ENCODE measurements around the gene RBAK. TPM values are rescaled to one million over a fixed set of nuclear protein-coding genes. Genes with fewer than 3 reads are reported as not detected.

The RBAK gene
- total RNA-seq, 2 donors from 2014 or later: 18.5 to 18.8 TPM

DNA sequence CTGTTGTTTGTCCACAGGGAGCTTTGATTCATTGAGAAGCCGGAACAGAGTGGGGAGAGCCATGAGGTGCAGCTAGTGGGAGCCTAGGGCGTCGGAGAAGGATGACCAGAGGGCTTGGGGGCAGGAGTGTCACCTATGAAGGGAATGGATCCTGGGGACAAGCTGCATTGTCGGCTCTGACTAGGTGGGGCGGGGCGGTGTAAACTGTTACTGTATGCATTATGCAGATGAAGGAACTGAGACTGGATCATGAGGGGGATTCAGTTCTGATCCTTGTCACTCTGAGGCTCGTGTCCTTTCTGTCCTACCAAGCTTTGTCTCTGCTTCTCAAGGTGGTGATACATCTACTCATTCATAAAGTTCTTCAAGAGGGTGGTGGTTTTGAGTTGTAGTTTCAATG lies 46.8 kb upstream of the RBAK start:
- no peaks in the 10 kb centered on the region for H3K4me1 Mint-ChIP-seq
- Histone ChIP-seq H3K27ac (ENCODE audit: low read depth, low read length) (no peak overlapping the region), H3K36me3 (ENCODE audit: control insufficient read depth, insufficient read depth, low read length) (peaks cover 60% of the 10 kb centered on the region), H3K27me3 (ENCODE audit: control insufficient read depth, insufficient read depth, low read length, poor library complexity, severe bottlenecking) (no peaks in the 10 kb centered on the region), H3K9me3 (ENCODE audit: control insufficient read depth, low read length) (no peaks in the 10 kb centered on the region), H3K4me3 (ENCODE audit: low read length) (no peak overlapping the region), H3K4me1 (ENCODE audit: control insufficient read depth, insufficient read depth, low read length) (no peaks in the 10 kb centered on the region), H3K9ac (ENCODE audit: extremely low read depth, low read length, poor library complexity, severe bottlenecking) (no peak overlapping the region)
- WGBS, 2 experiments (ENCODE audit: insufficient coverage in 1 of 2, insufficient read length in 1 of 2): 93 to 100% methylated on average over 4 to 7 of the region's 7 CpGs
- H3K36me3 Mint-ChIP-seq (ENCODE audit: low read depth): peaks cover 64% of the 10 kb centered on the region
- H3K9me3 Mint-ChIP-seq: no peaks in the 10 kb centered on the region
- DNase-seq: no peak
- no peak overlapping the region for H3K4me3 Mint-ChIP-seq
- H3K27ac Mint-ChIP-seq: no peak overlapping the region
- no peaks in the 10 kb centered on the region for H3K27me3 Mint-ChIP-seq (ENCODE audit: insufficient read depth)
- TF ChIP-seq, protein P1, sequence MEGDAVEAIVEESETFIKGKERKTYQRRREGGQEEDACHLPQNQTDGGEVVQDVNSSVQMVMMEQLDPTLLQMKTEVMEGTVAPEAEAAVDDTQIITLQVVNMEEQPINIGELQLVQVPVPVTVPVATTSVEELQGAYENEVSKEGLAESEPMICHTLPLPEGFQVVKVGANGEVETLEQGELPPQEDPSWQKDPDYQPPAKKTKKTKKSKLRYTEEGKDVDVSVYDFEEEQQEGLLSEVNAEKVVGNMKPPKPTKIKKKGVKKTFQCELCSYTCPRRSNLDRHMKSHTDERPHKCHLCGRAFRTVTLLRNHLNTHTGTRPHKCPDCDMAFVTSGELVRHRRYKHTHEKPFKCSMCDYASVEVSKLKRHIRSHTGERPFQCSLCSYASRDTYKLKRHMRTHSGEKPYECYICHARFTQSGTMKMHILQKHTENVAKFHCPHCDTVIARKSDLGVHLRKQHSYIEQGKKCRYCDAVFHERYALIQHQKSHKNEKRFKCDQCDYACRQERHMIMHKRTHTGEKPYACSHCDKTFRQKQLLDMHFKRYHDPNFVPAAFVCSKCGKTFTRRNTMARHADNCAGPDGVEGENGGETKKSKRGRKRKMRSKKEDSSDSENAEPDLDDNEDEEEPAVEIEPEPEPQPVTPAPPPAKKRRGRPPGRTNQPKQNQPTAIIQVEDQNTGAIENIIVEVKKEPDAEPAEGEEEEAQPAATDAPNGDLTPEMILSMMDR (conservative IDR thresholded peaks at IDR 0.05): no peak

DNA sequence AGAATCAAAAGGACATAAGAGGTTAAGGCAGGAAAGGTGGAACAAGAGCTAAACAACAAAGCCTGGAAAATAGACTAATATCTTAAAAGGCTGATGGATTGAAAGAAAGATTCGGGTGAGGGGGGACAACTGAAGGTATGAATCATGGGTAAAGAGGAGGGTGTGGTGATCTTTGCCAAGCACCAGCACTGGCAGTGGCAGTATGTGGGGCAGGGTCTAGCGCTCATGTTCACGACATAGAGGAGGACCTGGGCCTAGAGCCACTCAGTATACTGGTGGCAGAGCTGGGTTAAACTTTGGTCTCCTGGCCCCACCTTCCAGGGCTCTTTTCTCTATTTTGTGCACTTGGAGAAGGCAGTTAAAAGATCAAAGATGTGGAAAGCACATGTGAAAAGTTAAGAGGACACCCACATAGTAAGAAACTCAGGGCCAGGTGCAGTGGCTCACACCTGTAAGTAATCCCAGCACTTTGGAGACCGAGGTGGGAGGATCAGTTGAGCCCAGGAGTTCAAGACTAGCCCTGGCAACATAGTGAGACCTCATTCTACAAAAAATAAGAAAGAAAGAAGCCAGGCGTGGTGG lies 46.2 kb upstream of the RBAK start:
- Histone ChIP-seq H3K4me1 (ENCODE audit: control insufficient read depth, insufficient read depth, low read length) (no peaks in the 10 kb centered on the region), H3K9me3 (ENCODE audit: control insufficient read depth, low read length) (no peaks in the 10 kb centered on the region), H3K27ac (ENCODE audit: low read depth, low read length) (no peak overlapping the region), H3K4me3 (ENCODE audit: low read length) (no peak overlapping the region), H3K27me3 (ENCODE audit: control insufficient read depth, insufficient read depth, low read length, poor library complexity, severe bottlenecking) (no peaks in the 10 kb centered on the region), H3K9ac (ENCODE audit: extremely low read depth, low read length, poor library complexity, severe bottlenecking) (no peak overlapping the region), H3K36me3 (ENCODE audit: control insufficient read depth, insufficient read depth, low read length) (peaks cover 58% of the 10 kb centered on the region)
- 95 to 97% methylated on average over 4 to 5 of the region's 5 CpGs for WGBS, 2 experiments (ENCODE audit: insufficient coverage in 1 of 2, insufficient read length in 1 of 2)
- no peaks in the 10 kb centered on the region for H3K4me1 Mint-ChIP-seq
- H3K36me3 Mint-ChIP-seq (ENCODE audit: low read depth): peaks cover 62% of the 10 kb centered on the region
- no peak overlapping the region for H3K4me3 Mint-ChIP-seq
- no peak overlapping the region for H3K27ac Mint-ChIP-seq
- TF ChIP-seq, protein P1 (conservative IDR thresholded peaks at IDR 0.05): no peak
- DNase-seq: no peak
- no peaks in the 10 kb centered on the region for H3K27me3 Mint-ChIP-seq (ENCODE audit: insufficient read depth)
- no peaks in the 10 kb centered on the region for H3K9me3 Mint-ChIP-seq

DNA sequence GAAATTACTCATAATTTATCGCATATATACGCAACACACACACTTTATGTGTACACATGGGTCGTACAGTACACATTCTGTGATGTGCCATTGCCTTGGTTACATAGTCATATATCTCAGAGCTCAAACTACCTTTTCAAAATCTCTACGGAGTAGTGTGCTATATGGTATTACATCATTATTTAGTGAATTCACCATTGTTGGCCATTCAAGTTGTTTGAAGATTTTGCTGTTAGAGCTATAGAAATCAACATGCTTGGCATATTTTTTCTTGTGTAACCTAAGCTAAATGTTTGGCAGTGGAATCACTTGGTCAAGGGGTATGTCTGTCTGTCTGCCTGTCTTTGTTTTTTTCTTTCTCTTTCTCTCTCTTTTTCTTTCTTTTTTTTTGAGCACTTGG lies 44.7 kb upstream of the RBAK start:
- peaks cover 62% of the 10 kb centered on the region for H3K36me3 ChIP-seq (ENCODE audit: control insufficient read depth, insufficient read depth, low read length)
- no peak overlapping the region for H3K4me3 ChIP-seq (ENCODE audit: low read length)
- no peaks in the 10 kb centered on the region for H3K9me3 ChIP-seq (ENCODE audit: control insufficient read depth, low read length)
- no peaks in the 10 kb centered on the region for H3K4me1 ChIP-seq (ENCODE audit: control insufficient read depth, insufficient read depth, low read length)
- 76 to 94% methylated on average over 3 of the region's 4 CpGs for WGBS, 2 experiments (ENCODE audit: insufficient coverage in 1 of 2, insufficient read length in 1 of 2)
- no peak for DNase-seq
- H3K27ac Mint-ChIP-seq: no peak overlapping the region
- H3K4me3 Mint-ChIP-seq: no peak overlapping the region
- no peaks in the 10 kb centered on the region for H3K9me3 Mint-ChIP-seq
- peaks cover 57% of the 10 kb centered on the region for H3K36me3 Mint-ChIP-seq (ENCODE audit: low read depth)
- H3K4me1 Mint-ChIP-seq: no peaks in the 10 kb centered on the region
- no peak overlapping the region for H3K9ac ChIP-seq (ENCODE audit: extremely low read depth, low read length, poor library complexity, severe bottlenecking)
- H3K27me3 Mint-ChIP-seq (ENCODE audit: insufficient read depth): no peaks in the 10 kb centered on the region
- no peak overlapping the region for H3K27ac ChIP-seq (ENCODE audit: low read depth, low read length)
- H3K27me3 ChIP-seq (ENCODE audit: control insufficient read depth, insufficient read depth, low read length, poor library complexity, severe bottlenecking): no peaks in the 10 kb centered on the region
- TF ChIP-seq, protein P1 (conservative IDR thresholded peaks at IDR 0.05): no peak

Data from endodermal cell (in vitro differentiated cells).